GM21786 (cell line): Measurements from ENCODE around the gene NR2E1.

Source experiments
- ATAC-seq: cut with Tn5 transposase; IDR thresholded peaks from one replicate; pipeline ENCODE4 v1.9.1; 2021; ENCODE audit not compliant: unreplicated experiment

NR2E1 gene

DNA sequence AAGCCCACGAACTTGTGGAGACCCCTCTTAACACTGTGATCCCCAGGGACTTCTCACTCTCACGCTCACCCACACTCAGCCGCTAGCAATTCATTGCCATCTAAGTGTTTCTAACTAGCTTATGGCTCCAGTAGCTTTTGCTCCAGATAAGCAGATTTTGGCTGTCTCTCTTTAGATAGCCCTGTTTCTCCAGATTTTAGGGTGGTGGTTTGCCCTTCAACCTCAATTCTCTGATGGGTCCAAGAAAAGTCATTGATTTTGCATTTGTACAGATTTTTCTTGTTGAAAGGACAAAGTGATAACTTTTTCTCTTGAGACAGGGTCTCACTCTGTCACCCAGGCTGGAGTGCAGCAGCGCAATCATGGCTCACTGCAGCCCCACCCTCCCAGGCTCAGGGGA, 41.2 kb downstream of the NR2E1 start:
- ATAC-seq: no peak

DNA sequence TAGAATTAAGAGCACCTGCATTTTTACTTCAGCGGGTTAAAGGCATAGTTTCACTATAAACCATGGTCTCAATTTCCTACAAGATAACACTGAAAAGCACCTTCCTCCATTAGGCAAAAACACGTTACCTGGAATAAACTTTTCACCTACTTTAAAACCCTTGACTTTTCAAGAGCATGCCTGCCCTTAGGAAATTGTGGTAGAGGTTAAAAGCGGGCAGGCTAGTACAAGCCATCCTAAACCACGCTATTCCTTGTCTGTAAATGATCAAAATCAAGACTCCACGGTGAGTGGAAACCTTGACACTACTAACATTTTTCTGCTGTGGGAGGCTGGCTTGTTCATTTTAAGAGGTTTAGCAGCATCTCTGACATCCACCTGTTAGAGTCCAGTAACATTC, 43.9 kb downstream of the NR2E1 start:
- no peak for ATAC-seq

DNA sequence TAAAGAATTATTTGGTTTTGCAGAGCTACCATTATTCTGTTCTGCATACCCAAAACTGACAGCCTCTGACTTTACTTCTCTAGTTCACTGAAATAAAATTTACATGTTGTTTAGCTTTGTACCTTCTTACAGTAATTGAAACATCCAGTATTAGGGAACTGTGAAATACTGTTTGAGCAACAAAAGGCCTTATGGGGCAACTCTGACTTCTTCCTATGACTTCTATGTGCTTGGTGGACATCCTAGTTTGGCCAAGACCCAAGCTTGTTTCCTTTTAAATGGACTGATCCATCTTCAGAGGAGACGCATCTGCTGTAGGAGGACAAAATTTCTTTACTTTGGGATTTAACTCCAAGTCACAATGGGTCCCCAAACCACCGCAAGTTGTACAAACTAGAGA, 44.7 kb downstream of the NR2E1 start:
- ATAC-seq: no peak

DNA sequence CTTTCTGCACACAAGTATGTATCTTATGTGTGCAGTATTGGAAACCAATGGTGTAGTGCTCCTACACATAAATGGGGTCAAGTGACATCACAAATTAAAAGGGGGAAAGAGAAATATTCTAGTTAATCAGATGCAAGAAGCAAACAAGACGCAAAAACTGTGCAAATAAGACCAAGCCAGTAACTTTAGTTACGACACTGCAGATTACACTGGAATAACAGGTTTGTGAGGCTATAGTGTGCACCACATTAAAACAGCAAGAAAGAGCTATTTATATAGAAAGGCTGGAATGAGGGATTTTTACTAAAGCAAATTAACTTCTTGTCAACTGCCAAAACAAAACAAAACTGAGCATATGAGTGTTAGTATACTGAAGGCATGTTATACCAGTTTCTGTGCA, 45.8 kb downstream of the NR2E1 start:
- ATAC-seq: no peak

DNA sequence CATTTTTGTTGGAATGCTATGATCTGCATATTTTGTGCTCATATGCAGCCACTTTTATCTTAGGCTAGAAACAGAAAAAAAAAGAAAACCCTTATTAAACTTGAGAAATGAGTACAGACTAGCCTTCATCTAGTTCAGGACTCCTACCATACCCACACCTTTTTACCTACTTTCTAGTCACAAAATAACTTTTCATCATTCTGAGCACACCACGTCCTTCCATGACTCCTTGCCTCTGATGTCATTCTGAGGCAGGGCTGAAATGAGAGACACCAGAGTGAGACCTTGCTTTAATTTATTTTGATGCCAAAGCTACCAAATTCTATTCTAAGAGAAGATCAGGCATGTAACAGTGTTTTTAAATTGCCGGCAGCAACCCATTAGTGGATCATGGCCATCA, 56.2 kb downstream of the NR2E1 start:
- no peak for ATAC-seq

DNA sequence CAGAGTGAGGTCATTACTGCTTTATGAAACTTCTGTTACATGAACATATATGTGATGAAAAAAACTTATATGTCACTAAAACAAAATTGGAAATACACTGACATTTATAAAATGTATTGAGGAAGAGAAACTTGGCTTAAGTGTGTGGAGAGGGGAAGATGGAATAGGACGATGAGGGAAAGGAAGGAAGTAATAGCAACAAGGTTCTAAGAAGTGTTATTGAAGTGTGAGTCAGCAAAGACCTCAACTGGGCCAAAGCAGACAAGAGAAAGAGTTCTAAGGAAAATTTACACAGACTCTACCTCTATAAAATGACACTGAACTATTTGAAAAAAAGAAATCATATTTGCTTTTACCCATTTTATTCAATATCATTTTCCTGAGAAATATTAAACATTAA, 56.7 kb downstream of the NR2E1 start:
- ATAC-seq: no peak

DNA sequence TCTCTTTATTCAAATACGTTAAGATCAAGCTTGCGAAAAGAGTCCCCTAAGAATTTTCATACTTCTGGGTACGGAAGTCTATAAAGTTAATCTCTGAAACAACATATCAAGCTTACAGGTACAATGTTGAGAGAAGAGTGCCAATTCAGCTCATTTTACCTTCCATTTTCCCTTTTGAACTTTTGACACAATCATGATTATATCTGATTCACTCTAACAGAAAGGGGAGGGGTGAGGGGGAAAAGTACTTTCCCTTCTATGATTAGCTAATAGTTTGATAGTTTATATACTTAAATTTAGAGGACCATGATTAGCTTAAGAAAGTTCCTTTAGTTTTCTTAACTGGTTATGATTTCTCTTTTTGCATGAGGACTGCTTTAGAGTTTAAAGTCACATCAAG, 61.5 kb downstream of the NR2E1 start:
- ATAC-seq: no peak

DNA sequence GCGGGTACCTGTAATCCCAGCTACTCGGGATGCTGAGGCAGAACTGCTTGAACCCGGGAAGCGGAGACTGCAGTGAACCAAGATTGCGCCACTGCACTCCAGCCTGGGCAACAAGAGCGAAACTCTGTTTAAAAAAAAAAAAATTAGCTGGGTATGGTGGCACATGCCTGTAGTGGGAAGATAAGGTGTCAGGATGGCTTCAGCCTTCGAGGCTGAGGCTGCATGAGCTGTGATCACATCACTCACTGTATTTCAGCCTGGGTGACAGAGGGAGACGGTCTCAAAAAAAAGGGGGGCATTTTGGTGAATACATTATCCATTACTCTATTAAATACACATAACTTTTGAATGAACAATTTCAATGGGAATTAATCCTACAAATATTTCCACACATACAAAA, 62.6 kb downstream of the NR2E1 start:
- no peak for ATAC-seq

DNA sequence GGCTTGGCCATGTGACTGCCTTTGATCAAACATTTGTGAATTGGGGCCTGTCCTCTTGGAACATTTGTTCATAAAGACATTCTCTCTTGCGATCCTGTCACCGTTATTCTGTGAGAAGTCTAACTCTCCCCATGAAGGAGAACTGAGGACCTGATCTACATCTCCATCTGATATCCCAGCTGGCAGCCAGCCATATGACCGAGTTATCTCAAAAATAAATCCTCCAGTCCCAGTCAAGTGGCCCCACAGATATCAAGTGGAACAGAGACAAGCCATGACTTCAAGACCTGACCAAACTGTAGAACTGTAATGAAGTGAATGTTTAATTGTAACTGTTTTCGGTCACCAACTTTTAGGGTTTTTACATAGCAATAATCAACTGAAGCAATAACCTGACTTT, 69.3 kb downstream of the NR2E1 start:
- no peak for ATAC-seq

DNA sequence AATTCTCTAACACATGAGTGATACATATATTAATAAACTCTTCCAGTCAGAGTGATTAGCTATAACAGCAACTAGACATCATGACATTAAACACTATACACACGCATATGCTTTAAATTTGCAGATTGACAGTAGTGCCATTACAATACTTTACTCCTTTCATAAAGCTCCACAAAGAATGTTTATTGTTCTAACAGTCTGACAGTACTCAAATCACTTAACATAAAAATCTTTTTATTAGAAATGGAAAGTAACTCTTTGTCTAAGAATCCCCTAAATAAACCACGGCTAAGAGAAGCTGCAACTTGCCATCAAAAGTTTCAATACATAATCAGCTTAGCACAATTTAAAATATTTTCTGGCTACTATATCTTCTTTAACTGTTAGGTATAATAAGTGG, 71.0 kb downstream of the NR2E1 start:
- ATAC-seq: no peak

GRCh38 chr6:108238322-108238721, 72.5 kb downstream of the NR2E1 start:
- no peak for ATAC-seq
